Glutamatergic neuron (in vitro differentiated cells): Measurements from ENCODE around the gene SCN8A. TPM values are rescaled to one million over a fixed set of nuclear protein-coding genes. Genes with fewer than 3 reads are reported as not detected.
A peak's percentile ranks its signal among the peaks of the same experiment; 100 is the strongest.

Experiments
- DNase-seq: peaks from one replicate; pipeline ENCODE4 v3.0.0; 2022
- H3K27ac Mint-ChIP-seq: one replicate; pipeline ENCODE4 v1.8.0; 2020; ENCODE audit warnings: mild to moderate bottlenecking, mixed read lengths, inconsistent platforms; ENCODE audit not compliant: unreplicated experiment
- H3K27me3 Mint-ChIP-seq: one replicate; pipeline ENCODE4 v1.8.0; 2020; ENCODE audit warnings: mild to moderate bottlenecking, moderate library complexity, mixed read lengths, inconsistent platforms; ENCODE audit not compliant: unreplicated experiment
- H3K36me3 Mint-ChIP-seq: one replicate; pipeline ENCODE4 v1.8.0; 2020; ENCODE audit warnings: mild to moderate bottlenecking, mixed read lengths, inconsistent platforms; ENCODE audit not compliant: unreplicated experiment
- H3K4me1 Mint-ChIP-seq: one replicate; pipeline ENCODE4 v1.8.0; 2020; ENCODE audit warnings: mild to moderate bottlenecking, low read depth, mixed read lengths, inconsistent platforms; ENCODE audit not compliant: unreplicated experiment
- H3K4me3 Mint-ChIP-seq: one replicate; pipeline ENCODE4 v1.8.0; 2020; ENCODE audit warnings: mild to moderate bottlenecking, mixed read lengths, inconsistent platforms; ENCODE audit not compliant: unreplicated experiment
- H3K9me3 Mint-ChIP-seq: one replicate; pipeline ENCODE4 v1.8.0; 2020; ENCODE audit warnings: mild to moderate bottlenecking, moderate library complexity, mixed read lengths, inconsistent platforms; ENCODE audit not compliant: unreplicated experiment
- total RNA-seq: library from RNA; stranded (reverse); fragmentation: NEBNext Ultra II Directional; extraction: Animal tissue kit (Norgen Biotek cat#: 25700); gene quantifications from one replicate; pipeline ENCODE4 v1.2.1, GENCODE V29; 2021; ENCODE audit not compliant: unreplicated experiment
- TF ChIP-seq, protein P1 (sequence below): fragments of 200-600 bp; sonication (generic); IDR thresholded peaks from one replicate; pipeline ENCODE4 v1.5.0; 2021; ENCODE audit not compliant: partially characterized antibody, unreplicated experiment

The SCN8A gene
- total RNA-seq, 1 donor from 2014 or later = 47.6 TPM

DNA sequence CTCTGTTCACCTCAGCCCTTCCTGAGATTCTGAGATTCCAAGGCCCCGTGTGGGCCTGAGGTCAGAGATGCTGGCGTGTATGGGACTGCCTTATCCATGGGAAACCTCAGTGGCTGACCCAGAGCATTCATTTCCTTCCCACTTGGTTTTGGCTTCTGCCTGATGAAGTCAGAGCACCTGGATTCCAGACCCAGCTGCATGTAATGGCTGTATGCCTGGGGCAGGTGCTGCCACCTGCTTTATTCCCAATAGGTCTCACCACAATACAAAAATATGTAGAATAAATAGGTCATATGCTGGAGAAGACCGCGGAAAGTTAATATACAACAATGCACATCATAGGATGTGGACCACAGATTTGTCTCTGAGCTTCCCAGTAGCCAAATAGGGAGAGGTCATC lies 231.9 kb downstream of the SCN8A start:
- peaks cover 32% of the 10 kb centered on the region for H3K9me3 Mint-ChIP-seq

DNA sequence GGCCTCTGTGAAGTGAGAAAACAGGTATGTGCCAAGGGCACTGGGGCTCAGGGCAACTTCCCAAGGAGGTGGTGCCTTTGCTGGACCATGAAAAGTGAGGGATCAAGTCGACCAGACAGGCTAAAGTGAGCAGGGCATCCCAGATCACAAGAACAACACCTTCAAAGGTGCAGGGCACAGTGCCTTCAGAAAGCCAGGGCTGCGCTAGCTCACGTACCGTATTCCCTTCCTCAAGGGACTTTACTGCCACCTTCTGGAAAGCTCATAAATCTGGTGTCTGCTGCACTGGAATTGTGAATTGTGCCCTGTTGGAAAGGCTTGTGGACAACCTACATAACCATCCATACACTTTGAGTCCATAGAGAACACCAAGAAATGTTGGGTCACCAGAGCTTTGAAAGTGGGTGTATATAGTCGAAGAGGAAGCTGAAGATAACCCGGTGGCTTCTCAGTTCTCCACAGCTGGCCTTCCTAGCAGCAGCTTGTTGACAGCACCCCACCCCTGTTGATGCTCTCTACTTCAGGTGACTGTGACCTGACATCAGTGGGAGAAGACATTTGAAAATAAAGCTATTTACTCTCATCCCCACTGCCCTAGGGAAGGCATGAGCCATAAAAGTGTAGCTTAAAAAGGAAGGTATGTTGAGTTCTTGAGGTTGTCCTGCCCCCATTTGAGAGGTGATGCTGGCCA lies 233.0 kb downstream of the SCN8A start:
- TF ChIP-seq, protein P1, sequence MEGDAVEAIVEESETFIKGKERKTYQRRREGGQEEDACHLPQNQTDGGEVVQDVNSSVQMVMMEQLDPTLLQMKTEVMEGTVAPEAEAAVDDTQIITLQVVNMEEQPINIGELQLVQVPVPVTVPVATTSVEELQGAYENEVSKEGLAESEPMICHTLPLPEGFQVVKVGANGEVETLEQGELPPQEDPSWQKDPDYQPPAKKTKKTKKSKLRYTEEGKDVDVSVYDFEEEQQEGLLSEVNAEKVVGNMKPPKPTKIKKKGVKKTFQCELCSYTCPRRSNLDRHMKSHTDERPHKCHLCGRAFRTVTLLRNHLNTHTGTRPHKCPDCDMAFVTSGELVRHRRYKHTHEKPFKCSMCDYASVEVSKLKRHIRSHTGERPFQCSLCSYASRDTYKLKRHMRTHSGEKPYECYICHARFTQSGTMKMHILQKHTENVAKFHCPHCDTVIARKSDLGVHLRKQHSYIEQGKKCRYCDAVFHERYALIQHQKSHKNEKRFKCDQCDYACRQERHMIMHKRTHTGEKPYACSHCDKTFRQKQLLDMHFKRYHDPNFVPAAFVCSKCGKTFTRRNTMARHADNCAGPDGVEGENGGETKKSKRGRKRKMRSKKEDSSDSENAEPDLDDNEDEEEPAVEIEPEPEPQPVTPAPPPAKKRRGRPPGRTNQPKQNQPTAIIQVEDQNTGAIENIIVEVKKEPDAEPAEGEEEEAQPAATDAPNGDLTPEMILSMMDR = no peak
- DNase-seq = no peak
- H3K4me3 Mint-ChIP-seq = peak overlapping the region; percentile 1
- peaks cover 31% of the 10 kb centered on the region for H3K9me3 Mint-ChIP-seq
- H3K27ac Mint-ChIP-seq = no peak overlapping the region
- peaks cover 21% of the 10 kb centered on the region for H3K27me3 Mint-ChIP-seq
- peaks cover 36% of the 10 kb centered on the region for H3K4me1 Mint-ChIP-seq
- no peaks in the 10 kb centered on the region for H3K36me3 Mint-ChIP-seq

More for the DNA sequence above, 231.9 kb downstream of the SCN8A start:
- no peak overlapping the region for H3K4me3 Mint-ChIP-seq
- H3K27ac Mint-ChIP-seq = no peak overlapping the region
- H3K27me3 Mint-ChIP-seq = peaks cover 23% of the 10 kb centered on the region
- no peaks in the 10 kb centered on the region for H3K36me3 Mint-ChIP-seq
- TF ChIP-seq, protein P1 = no peak
- peaks cover 33% of the 10 kb centered on the region for H3K4me1 Mint-ChIP-seq
- no peak for DNase-seq

DNA sequence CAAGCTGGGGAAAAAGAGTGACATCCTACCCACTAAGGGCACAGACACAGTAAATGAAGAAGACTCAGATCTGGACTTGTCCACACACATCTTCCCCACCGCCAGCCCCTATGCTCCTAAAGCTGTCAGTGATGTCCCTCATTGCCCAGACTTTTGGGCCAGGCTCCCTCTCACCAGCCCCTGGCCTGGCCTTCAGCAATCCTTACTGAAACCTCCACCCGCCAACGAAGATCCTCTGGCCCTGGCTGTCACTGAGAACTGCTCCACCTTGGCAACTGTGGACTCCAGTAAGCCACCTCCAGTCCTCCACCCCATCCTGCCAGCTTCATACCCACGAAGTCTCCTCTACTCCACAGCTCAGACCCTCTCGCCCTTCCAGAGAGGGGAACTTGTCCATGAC lies 234.2 kb downstream of the SCN8A start:
- Mint-ChIP-seq H3K4me1 (peaks cover 38% of the 10 kb centered on the region), H3K36me3 (no peaks in the 10 kb centered on the region), H3K27me3 (peaks cover 13% of the 10 kb centered on the region), H3K9me3 (peaks cover 26% of the 10 kb centered on the region), H3K27ac (no peak overlapping the region), H3K4me3 (no peak overlapping the region)
- TF ChIP-seq, protein P1 = no peak
- no peak for DNase-seq

DNA sequence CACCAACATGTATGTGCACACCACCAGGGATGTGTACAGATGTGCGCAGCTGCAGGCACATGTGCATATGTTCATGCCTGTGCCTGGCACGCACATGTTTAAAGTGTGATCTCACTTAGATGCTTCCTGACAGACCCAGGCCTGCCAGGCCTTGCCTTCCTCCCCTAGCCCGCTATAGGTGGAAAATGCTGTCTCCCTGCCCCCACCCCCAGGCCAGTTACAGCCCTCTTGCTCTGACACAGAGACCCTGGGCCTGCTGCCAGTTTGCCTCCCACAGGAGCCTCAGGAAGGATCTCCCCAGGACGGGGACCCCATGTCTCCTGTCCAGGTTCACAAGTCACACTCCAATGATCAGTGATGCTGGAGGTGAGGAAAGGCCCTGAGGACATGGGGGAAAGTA lies 235.8 kb downstream of the SCN8A start:
- TF ChIP-seq, protein P1 = no peak
- H3K9me3 Mint-ChIP-seq = peaks cover 28% of the 10 kb centered on the region
- H3K4me1 Mint-ChIP-seq = peaks cover 45% of the 10 kb centered on the region
- no peak for DNase-seq
- peaks cover 15% of the 10 kb centered on the region for H3K27me3 Mint-ChIP-seq
- no peaks in the 10 kb centered on the region for H3K36me3 Mint-ChIP-seq
- H3K27ac Mint-ChIP-seq = no peak overlapping the region
- H3K4me3 Mint-ChIP-seq = no peak overlapping the region
